ENCODE measurements around the gene TMEM158. TPM values are rescaled to one million over a fixed set of nuclear protein-coding genes. Genes with fewer than 3 reads are reported as not detected.

Gene TMEM158
- total RNA-seq, 1 experiment from 2014 or later = 17.0 TPM

- Histone ChIP-seq H3K9me3 (no peaks in the 10 kb centered on the region), H3K36me3 (no peaks in the 10 kb centered on the region), H3K4me3 (no peak overlapping the region), H3K27me3 (no peaks in the 10 kb centered on the region)
- DNase-seq = no peak
Observed at GRCh38 chr3:45214061-45214680, 11.9 kb downstream of the TMEM158 start.

- no peaks in the 10 kb centered on the region for H3K36me3 ChIP-seq
- no peaks in the 10 kb centered on the region for H3K27me3 ChIP-seq
- no peak overlapping the region for H3K4me3 ChIP-seq
- no peak for DNase-seq
- H3K9me3 ChIP-seq = no peaks in the 10 kb centered on the region
Observed at GRCh38 chr3:45212095-45212468, 14.0 kb downstream of the TMEM158 start.

GRCh38 chr3:45211466-45212094, 14.5 kb downstream of the TMEM158 start:
- Histone ChIP-seq H3K36me3 (no peaks in the 10 kb centered on the region), H3K27me3 (no peaks in the 10 kb centered on the region), H3K9me3 (no peaks in the 10 kb centered on the region), H3K4me3 (no peak overlapping the region)
- no peak for DNase-seq

- DNase-seq = peak; percentile 82
- Histone ChIP-seq H3K4me3 (no peak overlapping the region), H3K27me3 (no peaks in the 10 kb centered on the region), H3K36me3 (no peaks in the 10 kb centered on the region), H3K9me3 (no peaks in the 10 kb centered on the region)
Observed at GRCh38 chr3:45210308-45211041, 15.6 kb downstream of the TMEM158 start.

GRCh38 chr3:45209526-45209925, 16.6 kb downstream of the TMEM158 start:
- no peak for DNase-seq
- H3K27me3 ChIP-seq = no peaks in the 10 kb centered on the region
- no peaks in the 10 kb centered on the region for H3K9me3 ChIP-seq

GRCh38 chr3:45208586-45208985, 17.5 kb downstream of the TMEM158 start:
- no peak for DNase-seq
- H3K4me3 ChIP-seq = no peak overlapping the region
- H3K9me3 ChIP-seq = no peaks in the 10 kb centered on the region
- no peaks in the 10 kb centered on the region for H3K36me3 ChIP-seq
- H3K27me3 ChIP-seq = no peaks in the 10 kb centered on the region

More at GRCh38 chr3:45209526-45209925, 16.6 kb downstream of the TMEM158 start:
- Histone ChIP-seq H3K36me3 (no peaks in the 10 kb centered on the region), H3K4me3 (no peak overlapping the region)

GRCh38 chr3:45207446-45207845, 18.6 kb downstream of the TMEM158 start:
- no peak for DNase-seq
- Histone ChIP-seq H3K9me3 (no peaks in the 10 kb centered on the region), H3K36me3 (no peaks in the 10 kb centered on the region), H3K4me3 (no peak overlapping the region), H3K27me3 (no peaks in the 10 kb centered on the region)

GRCh38 chr3:45205126-45205525, 21.0 kb downstream of the TMEM158 start:
- Histone ChIP-seq H3K36me3 (no peaks in the 10 kb centered on the region; the same call in 1 of the 2 replicates), H3K27me3 (no peaks in the 10 kb centered on the region), H3K4me3 (no peak overlapping the region), H3K9me3 (no peaks in the 10 kb centered on the region)
- no peak for DNase-seq

- no peak overlapping the region for H3K4me3 ChIP-seq
- DNase-seq = peak; percentile 68
- no peaks in the 10 kb centered on the region for H3K9me3 ChIP-seq
- H3K27me3 ChIP-seq = no peaks in the 10 kb centered on the region
- H3K36me3 ChIP-seq = no peaks in the 10 kb centered on the region; the same call in 1 of the 2 replicates
Observed at GRCh38 chr3:45204136-45204535, 22.0 kb downstream of the TMEM158 start.

- Histone ChIP-seq H3K27me3 (no peaks in the 10 kb centered on the region), H3K9me3 (no peaks in the 10 kb centered on the region), H3K36me3 (no peaks in the 10 kb centered on the region; the same call in 1 of the 2 replicates), H3K4me3 (no peak overlapping the region)
- DNase-seq = peak; percentile 62
Observed at GRCh38 chr3:45199837-45200648, 26.0 kb downstream of the TMEM158 start.

- no peak for DNase-seq
Observed at GRCh38 chr3:45198264-45199260, 27.5 kb downstream of the TMEM158 start.

GRCh38 chr3:45194791-45195190, 31.3 kb downstream of the TMEM158 start:
- H3K27me3 ChIP-seq = no peaks in the 10 kb centered on the region
- H3K9me3 ChIP-seq = no peaks in the 10 kb centered on the region
- DNase-seq = no peak
- H3K4me3 ChIP-seq = no peak overlapping the region
- no peaks in the 10 kb centered on the region for H3K36me3 ChIP-seq

More at GRCh38 chr3:45198264-45199260, 27.5 kb downstream of the TMEM158 start:
- H3K4me3 ChIP-seq = no peak overlapping the region
- no peaks in the 10 kb centered on the region for H3K27me3 ChIP-seq
- H3K36me3 ChIP-seq = no peaks in the 10 kb centered on the region; the same call in 1 of the 2 replicates
- no peaks in the 10 kb centered on the region for H3K9me3 ChIP-seq

GRCh38 chr3:45191924-45192417, 34.1 kb downstream of the TMEM158 start:
- no peak for DNase-seq
- Histone ChIP-seq H3K27me3 (no peaks in the 10 kb centered on the region), H3K36me3 (no peaks in the 10 kb centered on the region), H3K4me3 (no peak overlapping the region), H3K9me3 (no peaks in the 10 kb centered on the region)

- H3K36me3 ChIP-seq = no peaks in the 10 kb centered on the region
Observed at GRCh38 chr3:45191424-45191823, 34.7 kb downstream of the TMEM158 start.

GRCh38 chr3:45188719-45189659, 37.1 kb downstream of the TMEM158 start:
- no peak overlapping the region for H3K4me3 ChIP-seq
- no peaks in the 10 kb centered on the region for H3K27me3 ChIP-seq
- H3K9me3 ChIP-seq = no peaks in the 10 kb centered on the region
- no peaks in the 10 kb centered on the region for H3K36me3 ChIP-seq
- no peak for DNase-seq

More at GRCh38 chr3:45191424-45191823, 34.7 kb downstream of the TMEM158 start:
- Histone ChIP-seq H3K27me3 (no peaks in the 10 kb centered on the region), H3K9me3 (no peaks in the 10 kb centered on the region), H3K4me3 (no peak overlapping the region)
- no peak for DNase-seq

Data from MG63 (cell line).